Endodermal cell (in vitro differentiated cells): Measurements from ENCODE around the gene PMM1. TPM values are rescaled to one million over a fixed set of nuclear protein-coding genes. Genes with fewer than 3 reads are reported as not detected.

Experiments used
- DNase-seq: peaks from one replicate; pipeline ENCODE4 v3.0.0-alpha.2; 2017
- H3K27ac ChIP-seq: 2 replicates; pipeline ENCODE4 v1.5.1; 2013; ENCODE audit warnings: mild to moderate bottlenecking, low read depth, low read length, moderate library complexity
- H3K27me3 ChIP-seq: 2 replicates; pipeline ENCODE4 v1.6.1; 2013; ENCODE audit warnings: mild to moderate bottlenecking, low read length, moderate library complexity; ENCODE audit not compliant: insufficient read depth, control insufficient read depth, poor library complexity, severe bottlenecking
- H3K36me3 ChIP-seq: 2 replicates; pipeline ENCODE4 v1.7.0; 2013; ENCODE audit warnings: mild to moderate bottlenecking, low read length, moderate library complexity; ENCODE audit not compliant: control insufficient read depth, insufficient read depth
- H3K4me1 ChIP-seq: one replicate; pipeline ENCODE4 v1.7.0; 2013; ENCODE audit warnings: low read length; ENCODE audit not compliant: control insufficient read depth, insufficient read depth
- H3K4me3 ChIP-seq: 2 replicates; pipeline ENCODE4 v1.5.1; 2013; ENCODE audit warnings: mild to moderate bottlenecking, low read length, moderate library complexity
- H3K9ac ChIP-seq: 2 replicates; pipeline ENCODE4 v1.6.1; 2013; ENCODE audit warnings: mild to moderate bottlenecking, low read length, moderate library complexity; ENCODE audit not compliant: poor library complexity, severe bottlenecking; ENCODE audit errors: extremely low read depth
- H3K9me3 ChIP-seq: 2 replicates; pipeline ENCODE4 v1.6.1; 2013; ENCODE audit warnings: mild to moderate bottlenecking, low read length, moderate library complexity; ENCODE audit not compliant: control insufficient read depth
- H3K27ac Mint-ChIP-seq: 2 replicates; pipeline ENCODE4 v1.8.0; 2020; ENCODE audit warnings: mixed read lengths
- H3K27me3 Mint-ChIP-seq: 2 replicates; pipeline ENCODE4 v1.8.0; 2021; ENCODE audit warnings: mild to moderate bottlenecking, mixed read lengths; ENCODE audit not compliant: insufficient read depth
- H3K36me3 Mint-ChIP-seq: 2 replicates; pipeline ENCODE4 v1.8.0; 2020; ENCODE audit warnings: low read depth, mixed read lengths
- H3K4me1 Mint-ChIP-seq: 2 replicates; pipeline ENCODE4 v1.8.0; 2020; ENCODE audit warnings: mixed read lengths
- H3K4me3 Mint-ChIP-seq: 2 replicates; pipeline ENCODE4 v1.8.0; 2020; ENCODE audit warnings: mild to moderate bottlenecking, moderate library complexity, mixed read lengths
- H3K9me3 Mint-ChIP-seq: 2 replicates; pipeline ENCODE4 v1.8.0; 2020; ENCODE audit warnings: mild to moderate bottlenecking, mixed read lengths
- WGBS, 2 experiments: methylation state at CpG; one replicate each; pipeline versions ENCODE4 v1.1.5 to v1.1.7; 2013; ENCODE audit warnings: missing lambda C conversion rate in 2 of 2, mixed read lengths in 1 of 2; ENCODE audit not compliant: insufficient coverage in 1 of 2, insufficient read length in 1 of 2; 5-methylcytosine and 5-hydroxymethylcytosine counted together
- total RNA-seq, 2 donors: library from RNA; stranded (reverse); fragmentation: NEBNext Ultra II Directional in 1 of 2; extraction: Animal tissue kit (Norgen Biotek cat#: 25700) in 1 of 2; gene quantifications; 2 replicates in 1 of 2; 3 replicates in 1 of 2; pipeline ENCODE4 v1.2.1, GENCODE V29; 2021
- TF ChIP-seq, protein P1 (sequence below): fragments of 200-600 bp; sonication (generic); conservative IDR thresholded peaks from 2 replicates; pipeline ENCODE4 v1.5.0; 2021; ENCODE audit warnings: antibody characterized with exemption, mild to moderate bottlenecking

PMM1 gene
- total RNA-seq, 2 donors from 2014 or later: 19.0 to 32.3 TPM

- Mint-ChIP-seq H3K4me1 (peaks cover 3% of the 10 kb centered on the region), H3K27me3 (no peaks in the 10 kb centered on the region), H3K27ac (no peak overlapping the region), H3K9me3 (no peaks in the 10 kb centered on the region), H3K36me3 (peaks cover 26% of the 10 kb centered on the region), H3K4me3 (no peak overlapping the region)
- TF ChIP-seq, protein P1, sequence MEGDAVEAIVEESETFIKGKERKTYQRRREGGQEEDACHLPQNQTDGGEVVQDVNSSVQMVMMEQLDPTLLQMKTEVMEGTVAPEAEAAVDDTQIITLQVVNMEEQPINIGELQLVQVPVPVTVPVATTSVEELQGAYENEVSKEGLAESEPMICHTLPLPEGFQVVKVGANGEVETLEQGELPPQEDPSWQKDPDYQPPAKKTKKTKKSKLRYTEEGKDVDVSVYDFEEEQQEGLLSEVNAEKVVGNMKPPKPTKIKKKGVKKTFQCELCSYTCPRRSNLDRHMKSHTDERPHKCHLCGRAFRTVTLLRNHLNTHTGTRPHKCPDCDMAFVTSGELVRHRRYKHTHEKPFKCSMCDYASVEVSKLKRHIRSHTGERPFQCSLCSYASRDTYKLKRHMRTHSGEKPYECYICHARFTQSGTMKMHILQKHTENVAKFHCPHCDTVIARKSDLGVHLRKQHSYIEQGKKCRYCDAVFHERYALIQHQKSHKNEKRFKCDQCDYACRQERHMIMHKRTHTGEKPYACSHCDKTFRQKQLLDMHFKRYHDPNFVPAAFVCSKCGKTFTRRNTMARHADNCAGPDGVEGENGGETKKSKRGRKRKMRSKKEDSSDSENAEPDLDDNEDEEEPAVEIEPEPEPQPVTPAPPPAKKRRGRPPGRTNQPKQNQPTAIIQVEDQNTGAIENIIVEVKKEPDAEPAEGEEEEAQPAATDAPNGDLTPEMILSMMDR: no peak
- H3K27ac ChIP-seq: no peak overlapping the region
- H3K36me3 ChIP-seq: peaks cover 21% of the 10 kb centered on the region
- no peak for DNase-seq
- no peak overlapping the region for H3K9ac ChIP-seq
- H3K27me3 ChIP-seq: no peaks in the 10 kb centered on the region
- 91 to 93% methylated on average over 8 of the region's 8 CpGs for WGBS, 2 experiments
- no peaks in the 10 kb centered on the region for H3K4me1 ChIP-seq
- H3K4me3 ChIP-seq: no peak overlapping the region
- no peaks in the 10 kb centered on the region for H3K9me3 ChIP-seq
Observed at GRCh38 chr22:41582694-41583093, 6.9 kb downstream of the PMM1 start.

GRCh38 chr22:41579997-41580355, 9.7 kb downstream of the PMM1 start:
- H3K27ac ChIP-seq: no peak overlapping the region
- H3K4me3 ChIP-seq: no peak overlapping the region
- no peaks in the 10 kb centered on the region for H3K4me1 ChIP-seq
- H3K9ac ChIP-seq: no peak overlapping the region
- WGBS, 2 experiments: 90 to 97% methylated on average over 6 of the region's 6 CpGs
- H3K9me3 Mint-ChIP-seq: no peaks in the 10 kb centered on the region
- peaks cover 34% of the 10 kb centered on the region for H3K36me3 Mint-ChIP-seq
- DNase-seq: no peak
- H3K27ac Mint-ChIP-seq: no peak overlapping the region
- no peaks in the 10 kb centered on the region for H3K27me3 Mint-ChIP-seq
- H3K4me3 Mint-ChIP-seq: no peak overlapping the region
- no peaks in the 10 kb centered on the region for H3K27me3 ChIP-seq
- no peaks in the 10 kb centered on the region for H3K4me1 Mint-ChIP-seq
- TF ChIP-seq, protein P1: no peak
- H3K36me3 ChIP-seq: peaks cover 23% of the 10 kb centered on the region
- H3K9me3 ChIP-seq: no peaks in the 10 kb centered on the region

GRCh38 chr22:41579297-41579996, 10.2 kb downstream of the PMM1 start:
- DNase-seq: no peak
- Histone ChIP-seq H3K9me3 (no peaks in the 10 kb centered on the region), H3K9ac (no peak overlapping the region), H3K4me3 (no peak overlapping the region), H3K27me3 (no peaks in the 10 kb centered on the region), H3K36me3 (peaks cover 20% of the 10 kb centered on the region), H3K4me1 (no peaks in the 10 kb centered on the region), H3K27ac (no peak overlapping the region)
- TF ChIP-seq, protein P1: no peak
- H3K4me3 Mint-ChIP-seq: no peak overlapping the region
- 84 to 88% methylated on average over 8 to 12 of the region's 12 CpGs for WGBS, 2 experiments
- peak overlapping the region; percentile 41 for H3K27ac Mint-ChIP-seq
- no peaks in the 10 kb centered on the region for H3K27me3 Mint-ChIP-seq
- H3K9me3 Mint-ChIP-seq: no peaks in the 10 kb centered on the region
- no peaks in the 10 kb centered on the region for H3K4me1 Mint-ChIP-seq
- peaks cover 31% of the 10 kb centered on the region for H3K36me3 Mint-ChIP-seq
